ENCODE results near the gene SPDYE2B.
"Not testable (repeated sequence)": the region's sequence is repeated elsewhere in the genome, so short reads cannot be mapped to it uniquely, and the experiment has no call there.

DNA sequence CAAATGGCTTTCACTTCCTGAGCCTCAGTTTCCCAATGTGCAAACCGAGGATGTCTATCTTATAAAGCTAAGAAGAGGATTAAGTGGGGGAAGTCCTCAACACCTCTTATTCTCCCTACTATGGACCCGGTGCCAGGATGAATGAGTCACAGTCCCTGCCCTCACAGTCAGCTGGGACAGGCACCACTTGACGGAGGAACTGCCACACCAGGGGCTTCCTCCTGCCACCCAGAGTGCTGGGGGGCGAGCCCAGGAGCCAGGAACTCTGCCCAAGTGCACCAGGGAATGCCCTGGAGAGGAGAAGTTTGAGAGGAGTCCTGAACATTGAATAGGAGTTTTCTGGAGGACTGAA is 35.8 kb upstream of the SPDYE2B start:
- TF ChIP-seq, protein P1, sequence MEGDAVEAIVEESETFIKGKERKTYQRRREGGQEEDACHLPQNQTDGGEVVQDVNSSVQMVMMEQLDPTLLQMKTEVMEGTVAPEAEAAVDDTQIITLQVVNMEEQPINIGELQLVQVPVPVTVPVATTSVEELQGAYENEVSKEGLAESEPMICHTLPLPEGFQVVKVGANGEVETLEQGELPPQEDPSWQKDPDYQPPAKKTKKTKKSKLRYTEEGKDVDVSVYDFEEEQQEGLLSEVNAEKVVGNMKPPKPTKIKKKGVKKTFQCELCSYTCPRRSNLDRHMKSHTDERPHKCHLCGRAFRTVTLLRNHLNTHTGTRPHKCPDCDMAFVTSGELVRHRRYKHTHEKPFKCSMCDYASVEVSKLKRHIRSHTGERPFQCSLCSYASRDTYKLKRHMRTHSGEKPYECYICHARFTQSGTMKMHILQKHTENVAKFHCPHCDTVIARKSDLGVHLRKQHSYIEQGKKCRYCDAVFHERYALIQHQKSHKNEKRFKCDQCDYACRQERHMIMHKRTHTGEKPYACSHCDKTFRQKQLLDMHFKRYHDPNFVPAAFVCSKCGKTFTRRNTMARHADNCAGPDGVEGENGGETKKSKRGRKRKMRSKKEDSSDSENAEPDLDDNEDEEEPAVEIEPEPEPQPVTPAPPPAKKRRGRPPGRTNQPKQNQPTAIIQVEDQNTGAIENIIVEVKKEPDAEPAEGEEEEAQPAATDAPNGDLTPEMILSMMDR (IDR thresholded peaks at IDR 0.05), result not testable (repeated sequence)
- TF ChIP-seq POLR2A (IDR thresholded peaks at IDR 0.05), result not testable (repeated sequence)
